HEK293 (cell line): Measurements from ENCODE around the gene STK38.
"Not testable (repeated sequence)": the region's sequence is repeated elsewhere in the genome, so short reads cannot be mapped to it uniquely, and the experiment has no call there.

Source experiments
- CTCF ChIA-PET: fragments of 350-600 bp; formaldehyde crosslinking; extraction: SDS; loops from one replicate; lab custom pipeline; 2021; ENCODE audit warnings: antibody characterized with exemption; lab: Yijun Ruan, JAX
- POLR2A ChIA-PET: fragments of 300-600 bp; formaldehyde crosslinking; extraction: SDS; loops from one replicate; lab custom pipeline; 2020; ENCODE audit warnings: antibody characterized with exemption, inconsistent platforms; lab: Yijun Ruan, JAX
- H3K27ac ChIP-seq: fragments of 200-500 bp; sonication (Bioruptor generic); 2 replicates; pipeline ENCODE4 v1.5.1; 2014; ENCODE audit warnings: low read depth, low read length, control low read depth, inconsistent platforms; ENCODE audit errors: extremely low read depth
- H3K36me3 ChIP-seq, 2 experiments: fragments of 200-500 bp in 1 of 2; sonication (Bioruptor generic) in 1 of 2; 1 replicate in 1 of 2; 2 replicates in 1 of 2; pipeline ENCODE4 v1.5.1; 2014 to 2017; ENCODE audit warnings: inconsistent platforms in 2 of 2, low read length in 2 of 2; ENCODE audit not compliant: control insufficient read depth in 2 of 2, insufficient read depth in 1 of 2
- H3K4me1 ChIP-seq: fragments of 200-500 bp; sonication (Bioruptor generic); 2 replicates; pipeline ENCODE4 v1.5.1; 2014; ENCODE audit warnings: mild to moderate bottlenecking, low read length, inconsistent platforms; ENCODE audit not compliant: control insufficient read depth, insufficient read depth
- H3K4me3 ChIP-seq: 2 replicates; pipeline ENCODE4 v1.5.1; 2011; ENCODE audit warnings: low read depth, mild to moderate bottlenecking, control low read depth, low read length, moderate library complexity
- H3K9me3 ChIP-seq: fragments of 200-500 bp; sonication (Bioruptor generic); 2 replicates; pipeline ENCODE4 v1.5.1; 2014; ENCODE audit warnings: low read depth, low read length, inconsistent platforms; ENCODE audit not compliant: control insufficient read depth, insufficient read depth
- ATF2 ChIP-seq: fragments of 450-650 bp; formaldehyde crosslinking; IDR thresholded peaks from 2 replicates; pipeline ENCODE4 v1.5.1; 2016; ENCODE audit warnings: missing biosample characterization, missing genetic modification characterization, low read depth
- GLIS1 ChIP-seq: fragments of 450-650 bp; formaldehyde crosslinking; IDR thresholded peaks from 2 replicates; pipeline ENCODE4 v1.5.1; 2016; ENCODE audit warnings: missing biosample characterization, missing genetic modification characterization
- INSM2 ChIP-seq: fragments of 450-650 bp; formaldehyde crosslinking; IDR thresholded peaks from 2 replicates; pipeline ENCODE4 v1.5.1; 2016; ENCODE audit warnings: missing biosample characterization, missing genetic modification characterization
- OSR2 ChIP-seq: fragments of 450-650 bp; formaldehyde crosslinking; IDR thresholded peaks from 2 replicates; pipeline ENCODE4 v1.5.1; 2016; ENCODE audit warnings: missing biosample characterization, missing genetic modification characterization
- ZBTB17 ChIP-seq: fragments of 450-650 bp; formaldehyde crosslinking; IDR thresholded peaks from 2 replicates; pipeline ENCODE4 v1.5.1; 2016; ENCODE audit warnings: missing biosample characterization, missing genetic modification characterization
- ZBTB21 ChIP-seq: fragments of 450-650 bp; formaldehyde crosslinking; IDR thresholded peaks from 2 replicates; pipeline ENCODE4 v1.5.1; 2017; ENCODE audit warnings: missing biosample characterization, missing genetic modification characterization
- ZNF121 ChIP-seq: fragments of 450-650 bp; formaldehyde crosslinking; IDR thresholded peaks from 2 replicates; pipeline ENCODE4 v1.5.1; 2016; ENCODE audit warnings: missing biosample characterization, missing genetic modification characterization
- ZNF184 ChIP-seq: fragments of 450-650 bp; IDR thresholded peaks from 2 replicates; pipeline ENCODE4 v1.5.1; 2018; ENCODE audit warnings: missing biosample characterization, mild to moderate bottlenecking, missing genetic modification characterization
- ZNF274 ChIP-seq, 2 experiments: fragments of 200-500 bp in 1 of 2; fragments of 450-650 bp in 1 of 2; sonication (Bioruptor generic) in 1 of 2; formaldehyde crosslinking in 1 of 2; IDR thresholded peaks; 2 replicates each; pipeline versions ENCODE4 v1.5.1 to v1.6.1; 2014 to 2016; ENCODE audit warnings: borderline replicate concordance in 1 of 2, inconsistent platforms in 1 of 2, low read length in 1 of 2, missing biosample characterization in 1 of 2, missing genetic modification characterization in 1 of 2
- ZNF335 ChIP-seq: fragments of 450-650 bp; formaldehyde crosslinking; conservative IDR thresholded peaks from 2 replicates; pipeline ENCODE4 v1.5.1; 2016; ENCODE audit warnings: missing biosample characterization, missing genetic modification characterization
- ZNF362 ChIP-seq: fragments of 450-650 bp; formaldehyde crosslinking; IDR thresholded peaks from 2 replicates; pipeline ENCODE4 v1.5.1; 2016; ENCODE audit warnings: missing biosample characterization, missing genetic modification characterization
- ZNF394 ChIP-seq: fragments of 450-650 bp; formaldehyde crosslinking; IDR thresholded peaks from 2 replicates; pipeline ENCODE4 v1.5.1; 2016; ENCODE audit warnings: missing biosample characterization, missing genetic modification characterization, mild to moderate bottlenecking, moderate library complexity, borderline replicate concordance
- ZNF501 ChIP-seq: fragments of 450-650 bp; formaldehyde crosslinking; IDR thresholded peaks from 2 replicates; pipeline ENCODE4 v1.5.1; 2016; ENCODE audit warnings: missing biosample characterization, missing genetic modification characterization
- ZNF518A ChIP-seq: fragments of 450-650 bp; formaldehyde crosslinking; conservative IDR thresholded peaks from 2 replicates; pipeline ENCODE4 v1.5.1; 2016; ENCODE audit warnings: low read depth, missing biosample characterization, missing genetic modification characterization
- ZNF558 ChIP-seq: fragments of 450-650 bp; formaldehyde crosslinking; IDR thresholded peaks from 2 replicates; pipeline ENCODE4 v1.5.1; 2016; ENCODE audit warnings: missing biosample characterization, missing genetic modification characterization
- ZNF629 ChIP-seq: fragments of 450-650 bp; formaldehyde crosslinking; IDR thresholded peaks from 2 replicates; pipeline ENCODE4 v1.5.1; 2017; ENCODE audit warnings: missing biosample characterization, missing genetic modification characterization
- ZNF670 ChIP-seq: fragments of 450-650 bp; formaldehyde crosslinking; IDR thresholded peaks from 2 replicates; pipeline ENCODE4 v1.5.1; 2016; ENCODE audit warnings: missing biosample characterization, missing genetic modification characterization, low read depth
- ZSCAN23 ChIP-seq: fragments of 450-650 bp; formaldehyde crosslinking; IDR thresholded peaks from 2 replicates; pipeline ENCODE4 v1.5.1; 2016; ENCODE audit warnings: missing biosample characterization, missing genetic modification characterization

Gene STK38

DNA sequence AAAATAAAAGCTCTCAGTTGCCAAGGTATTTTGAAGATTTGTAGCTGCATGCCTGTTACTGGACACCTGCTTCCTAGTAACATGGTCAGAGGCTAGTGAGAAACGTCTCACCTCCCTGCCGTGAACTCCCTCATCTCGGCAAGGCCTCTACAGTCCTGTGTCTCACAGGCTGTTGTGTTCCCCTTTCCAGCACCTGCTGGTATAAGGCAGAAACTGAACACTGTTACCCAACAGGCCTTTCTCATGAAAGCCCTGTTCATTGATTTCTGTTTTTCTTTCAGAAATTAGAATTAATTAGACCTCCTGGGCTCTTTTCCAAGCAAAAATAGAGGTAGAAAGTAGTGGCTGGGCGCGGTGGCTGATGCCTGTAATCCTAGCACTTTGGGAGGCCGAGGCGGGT is 29.3 kb upstream of the STK38 start (continued):
- TF ChIP-seq ZNF518A (tag by site-specific recombination) (no peak), ZNF274 (IDR thresholded peaks at IDR 0.05; ENCODE audit: low read length) (no peak), ZNF274 (tag by site-specific recombination; IDR thresholded peaks at IDR 0.05; ENCODE audit: borderline replicate concordance) (no peak), INSM2 (tag by site-specific recombination) (no peak), ZSCAN23 (no peak), ZNF670 (tag by site-specific recombination) (no peak), GLIS1 (tag by site-specific recombination) (no peak), ZBTB17 (tag by site-specific recombination) (no peak)

DNA sequence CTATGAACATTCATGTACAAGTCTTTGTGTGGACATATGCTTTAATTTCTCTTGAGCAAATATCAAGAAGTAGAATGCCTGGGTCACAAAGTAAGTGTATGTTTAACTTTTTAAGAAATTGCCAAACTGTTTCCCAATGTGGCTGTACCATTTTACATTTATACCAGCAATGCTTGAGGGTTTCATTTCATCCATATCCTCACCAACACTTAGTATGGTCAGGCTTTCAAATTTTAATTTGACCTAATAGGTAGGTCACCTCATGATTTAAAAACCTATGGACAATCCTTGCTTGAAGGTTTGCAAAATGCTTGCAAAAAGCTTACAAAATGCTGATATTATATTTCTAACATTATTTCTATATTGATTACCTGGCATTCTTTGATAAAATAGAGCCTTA is 27.4 kb upstream of the STK38 start:
- no peaks in the 10 kb centered on the region for H3K9me3 ChIP-seq
- H3K4me3 ChIP-seq: no peak overlapping the region
- H3K36me3 ChIP-seq: no peaks in the 10 kb centered on the region
- peaks cover 2% of the 10 kb centered on the region; the same call in 1 of the 2 replicates for H3K4me1 ChIP-seq
- H3K27ac ChIP-seq: no peak overlapping the region
- POLR2A ChIA-PET: interaction anchor here (0.6 kb wide), 1 partner anchor 429 kb away, joined by 4 read pairs; no protein-coding TSS in a partner anchor
- no peak for TF ChIP-seq ZNF501
- peak; percentile 100 for TF ChIP-seq ZNF184 (tag by site-specific recombination)
- TF ChIP-seq, all 188 proteins: peak for 1
- CTCF ChIA-PET: interaction anchor here (0.6 to 0.9 kb wide), 2 partner anchors 23 to 29 kb away, joined by 3 read pairs; no protein-coding TSS in a partner anchor

DNA sequence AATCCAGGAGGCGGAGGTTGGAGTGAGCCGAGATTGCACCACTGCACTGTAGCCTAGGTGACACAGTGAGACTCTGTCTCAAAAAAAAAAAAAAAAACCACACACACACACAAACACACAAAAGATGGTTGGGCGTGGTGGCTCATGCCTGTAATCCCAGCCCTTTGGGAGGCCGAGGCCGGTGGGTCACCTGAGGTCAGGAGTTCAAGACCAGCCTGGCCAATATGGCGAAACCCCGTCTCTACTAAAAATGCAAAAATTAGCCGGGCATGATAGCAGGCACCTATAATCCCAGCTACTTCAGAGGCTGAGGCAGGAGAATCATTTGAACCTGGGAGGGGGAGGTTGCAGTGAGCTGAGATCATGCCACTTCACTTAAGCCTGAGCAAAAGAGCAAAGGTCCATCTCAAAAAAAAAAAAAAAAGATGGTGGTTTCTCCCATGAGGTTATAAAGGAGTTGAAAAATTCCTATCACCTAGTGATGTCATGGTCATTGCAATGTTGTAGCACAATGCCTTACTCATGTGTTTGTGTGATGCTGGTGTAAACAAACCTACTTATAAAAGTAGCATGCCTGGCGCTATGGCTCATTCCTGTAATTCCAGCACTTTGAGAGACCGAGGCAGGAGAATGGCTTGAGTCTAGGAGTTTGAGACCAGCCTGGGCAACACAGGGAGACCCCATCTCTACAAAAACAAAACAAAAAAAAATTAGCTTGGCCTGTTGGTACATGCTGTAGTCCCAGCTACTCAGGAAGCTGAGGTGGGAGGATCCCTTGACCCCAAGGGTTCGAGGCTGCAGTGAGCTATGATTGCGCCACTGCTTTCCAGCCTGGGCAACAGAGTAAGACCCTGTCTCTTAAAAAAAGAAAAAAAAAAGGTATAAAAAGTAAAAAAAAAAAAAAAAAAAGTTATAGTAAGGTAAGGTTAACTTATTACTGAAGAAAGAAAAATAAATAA is 25.4 kb upstream of the STK38 start:
- H3K36me3 ChIP-seq, CTCF ChIA-PET, H3K4me1 ChIP-seq, H3K27ac ChIP-seq, H3K9me3 ChIP-seq, H3K4me3 ChIP-seq: not testable (repeated sequence)
- POLR2A ChIA-PET: interaction anchor here (0.6 to 1.5 kb wide), 4 partner anchors 8 to 25 kb away, joined by 3 to 9 read pairs (median 4); no protein-coding TSS in a partner anchor
- TF ChIP-seq ZBTB21: 0 out of 2 replicates have a peak, but pooled peaks have one; percentile 48
- TF ChIP-seq ZNF558 (tag by site-specific recombination): 0 out of 2 replicates have a peak, but pooled peaks have one; percentile 10
- TF ChIP-seq ZNF629: peak; percentile 69
- peak; percentile 35; the same call in 1 of the 2 replicates for TF ChIP-seq ZNF394 (tag by site-specific recombination)
- peak; percentile 48 for TF ChIP-seq OSR2 (tag by site-specific recombination)
- 0 out of 2 replicates have a peak, but pooled peaks have one; percentile 16 for TF ChIP-seq ZNF362 (tag by site-specific recombination)
- TF ChIP-seq ZNF121: peak; percentile 83
- peak; percentile 55; the same call in 1 of the 2 replicates for TF ChIP-seq ATF2 (tag by site-specific recombination)
- TF ChIP-seq ZNF335 (tag by site-specific recombination): peak; percentile 82
